Mammary epithelial cell (primary cell): ENCODE results near the gene PYGB.

Source experiments
- EZH2 ChIP-seq: IDR thresholded peaks from 2 replicates; pipeline ENCODE4 v1.6.1; 2012; ENCODE audit warnings: low read length, inconsistent platforms, borderline replicate concordance
- TF ChIP-seq, protein P1 (sequence below), 2 donors: IDR thresholded peaks in 1 of 2; conservative IDR thresholded peaks in 1 of 2; 2 replicates each; pipeline ENCODE4 v1.5.1; 2011 to 2012; ENCODE audit warnings: inconsistent platforms in 2 of 2, low read length in 2 of 2, mild to moderate bottlenecking in 2 of 2, control low read depth in 1 of 2, low read depth in 1 of 2; ENCODE audit not compliant: insufficient read depth in 1 of 2; ENCODE audit errors: extremely low read depth in 1 of 2

DNA sequence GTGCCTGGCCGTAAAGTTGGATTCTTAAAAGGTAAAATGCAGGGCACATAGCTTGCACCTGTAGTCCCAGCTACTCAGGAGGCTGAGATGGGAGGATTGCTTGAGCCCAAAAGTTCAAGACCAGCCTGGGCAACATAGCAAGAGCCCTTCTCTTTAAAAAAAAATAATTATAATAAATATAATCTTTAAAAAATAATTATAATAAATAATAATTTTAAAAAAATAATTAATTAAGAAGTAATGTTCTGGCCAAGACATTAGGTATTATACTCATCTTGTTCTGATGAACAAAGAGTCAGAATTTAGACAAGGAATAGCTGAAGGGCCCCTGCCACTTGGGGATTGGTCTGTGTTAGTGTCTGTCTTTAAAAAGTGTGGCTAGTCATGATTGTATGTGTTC, 38.5 kb upstream of the PYGB start:
- TF ChIP-seq, protein P1, sequence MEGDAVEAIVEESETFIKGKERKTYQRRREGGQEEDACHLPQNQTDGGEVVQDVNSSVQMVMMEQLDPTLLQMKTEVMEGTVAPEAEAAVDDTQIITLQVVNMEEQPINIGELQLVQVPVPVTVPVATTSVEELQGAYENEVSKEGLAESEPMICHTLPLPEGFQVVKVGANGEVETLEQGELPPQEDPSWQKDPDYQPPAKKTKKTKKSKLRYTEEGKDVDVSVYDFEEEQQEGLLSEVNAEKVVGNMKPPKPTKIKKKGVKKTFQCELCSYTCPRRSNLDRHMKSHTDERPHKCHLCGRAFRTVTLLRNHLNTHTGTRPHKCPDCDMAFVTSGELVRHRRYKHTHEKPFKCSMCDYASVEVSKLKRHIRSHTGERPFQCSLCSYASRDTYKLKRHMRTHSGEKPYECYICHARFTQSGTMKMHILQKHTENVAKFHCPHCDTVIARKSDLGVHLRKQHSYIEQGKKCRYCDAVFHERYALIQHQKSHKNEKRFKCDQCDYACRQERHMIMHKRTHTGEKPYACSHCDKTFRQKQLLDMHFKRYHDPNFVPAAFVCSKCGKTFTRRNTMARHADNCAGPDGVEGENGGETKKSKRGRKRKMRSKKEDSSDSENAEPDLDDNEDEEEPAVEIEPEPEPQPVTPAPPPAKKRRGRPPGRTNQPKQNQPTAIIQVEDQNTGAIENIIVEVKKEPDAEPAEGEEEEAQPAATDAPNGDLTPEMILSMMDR (conservative IDR thresholded peaks at IDR 0.05 in 1 of 2, IDR thresholded peaks at IDR 0.05 in 1 of 2; ENCODE audit: extremely low read depth in 1 of 2, insufficient read depth in 1 of 2, low read depth in 1 of 2, low read length in 2 of 2): no peak
- no peak for TF ChIP-seq EZH2
